Fibroblast of skin of left quadriceps (primary cell): ENCODE measurements around the gene ZNF516.

ENCODE experiments used
- DNase-seq, 2 experiments: peaks; one replicate each; pipeline ENCODE4 v3.0.0-alpha.2; 2013; ENCODE audit warnings: low read depth in 2 of 2

Gene ZNF516

DNA sequence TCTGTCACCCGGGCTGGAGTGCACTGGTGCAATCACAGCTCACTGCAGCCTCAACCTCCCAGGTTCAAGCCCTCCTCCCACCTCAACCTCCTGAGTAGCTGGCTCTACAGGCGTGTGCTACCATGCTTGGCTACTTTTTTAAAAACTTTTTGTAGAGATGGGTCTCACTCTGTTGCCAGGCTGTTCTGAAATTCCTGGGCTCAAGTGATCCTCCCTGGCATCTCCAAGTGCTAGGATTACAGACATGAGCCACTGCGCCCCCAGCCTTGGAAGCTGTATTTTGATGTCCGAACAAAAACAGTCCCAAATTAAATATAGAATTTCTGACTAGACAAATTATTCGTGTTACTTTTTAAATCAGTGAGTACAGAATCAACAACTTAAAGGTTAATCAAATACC is 97.4 kb downstream of the ZNF516 start:
- DNase-seq: no peak

DNA sequence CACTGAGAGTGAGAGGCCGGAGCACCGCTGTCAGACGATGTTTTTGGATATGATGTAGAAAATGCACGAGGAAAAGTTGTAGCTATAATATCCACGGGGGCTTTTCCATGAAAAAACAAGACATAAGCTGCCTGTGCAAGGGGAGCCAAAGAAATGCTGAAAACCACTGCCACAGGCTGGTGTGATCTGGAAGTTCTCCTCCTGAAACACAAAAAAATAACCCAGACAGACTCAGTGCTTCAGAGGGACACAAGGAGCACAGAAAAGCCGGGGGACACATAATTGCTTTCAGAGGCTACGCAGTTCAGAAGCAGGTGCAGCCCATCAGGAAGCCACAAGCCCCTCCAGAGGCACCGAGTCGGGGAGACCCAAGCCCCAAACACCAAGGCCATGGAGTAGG is 98.2 kb downstream of the ZNF516 start:
- no peak for DNase-seq

DNA sequence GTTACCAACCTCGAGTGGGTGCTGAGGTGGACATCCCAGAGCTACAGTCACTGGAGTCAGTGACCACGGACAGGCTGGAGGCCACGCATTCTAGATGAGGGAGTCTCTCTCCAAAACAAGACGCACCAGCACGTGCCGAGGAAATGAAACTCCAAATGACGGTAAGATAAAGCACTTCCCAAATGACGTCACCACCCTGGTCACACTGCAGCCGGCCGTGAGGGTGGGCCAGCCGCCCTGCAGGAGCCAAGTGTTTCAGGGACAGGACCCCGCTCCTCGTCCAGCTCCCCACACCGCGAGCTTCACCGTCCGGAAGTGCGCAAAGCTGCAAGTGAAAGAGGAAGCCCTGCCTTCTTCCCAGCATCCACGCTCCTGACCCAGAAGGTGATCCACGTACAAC is 99.4 kb downstream of the ZNF516 start:
- no peak for DNase-seq

DNA sequence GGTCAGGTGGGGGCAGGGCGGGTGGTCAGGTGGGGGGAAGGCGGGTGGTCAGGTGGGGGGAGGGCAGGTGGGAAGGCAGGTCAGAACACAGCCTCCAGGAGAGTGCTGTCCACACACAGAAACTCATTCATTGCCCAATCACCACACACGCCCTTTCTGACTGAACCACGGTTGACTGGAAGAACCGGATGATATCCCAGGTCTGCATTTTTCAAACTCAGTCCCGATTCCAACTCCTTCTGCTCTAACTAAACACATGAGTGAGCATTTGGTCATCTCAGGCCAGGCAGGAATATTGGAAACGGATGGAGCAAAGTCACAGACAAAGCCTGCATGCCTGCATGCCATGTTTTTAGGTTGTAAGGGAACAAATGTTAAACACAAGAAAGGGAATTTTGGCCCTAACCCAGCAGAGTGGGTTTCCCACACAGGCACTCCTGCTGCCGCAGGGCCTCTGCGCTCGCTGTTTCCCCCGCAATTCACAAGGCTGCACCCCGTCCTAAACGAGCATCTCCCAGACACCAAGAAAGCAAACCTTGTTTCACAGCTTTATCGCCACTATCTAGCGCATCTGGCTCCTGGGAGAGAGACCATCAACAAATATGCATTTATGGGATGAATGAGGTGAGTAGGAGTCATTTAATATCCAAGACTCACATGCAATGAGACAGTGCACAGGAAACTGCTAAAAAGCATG is 100.1 kb downstream of the ZNF516 start:
- no peak for DNase-seq

DNA sequence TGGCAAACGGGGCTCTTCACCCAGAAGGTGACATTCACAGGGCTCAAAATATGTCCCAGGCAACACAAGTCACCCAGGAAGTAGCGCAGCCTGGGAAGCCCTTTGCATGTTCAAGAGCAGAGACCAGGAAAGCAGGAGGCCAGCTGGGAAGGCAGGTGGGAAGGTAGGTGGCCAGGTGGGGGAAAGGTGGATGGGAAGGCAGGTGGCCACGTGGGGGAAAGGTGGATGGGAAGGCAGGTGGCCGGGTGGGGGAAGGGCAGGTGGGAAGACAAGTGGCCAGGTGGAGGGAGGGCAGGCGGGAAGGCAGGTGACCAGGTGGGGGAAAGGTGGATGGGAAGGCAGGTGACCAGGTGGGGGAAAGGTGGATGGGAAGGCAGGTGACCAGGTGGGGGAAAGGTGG is 102.7 kb downstream of the ZNF516 start:
- no peak for DNase-seq

DNA sequence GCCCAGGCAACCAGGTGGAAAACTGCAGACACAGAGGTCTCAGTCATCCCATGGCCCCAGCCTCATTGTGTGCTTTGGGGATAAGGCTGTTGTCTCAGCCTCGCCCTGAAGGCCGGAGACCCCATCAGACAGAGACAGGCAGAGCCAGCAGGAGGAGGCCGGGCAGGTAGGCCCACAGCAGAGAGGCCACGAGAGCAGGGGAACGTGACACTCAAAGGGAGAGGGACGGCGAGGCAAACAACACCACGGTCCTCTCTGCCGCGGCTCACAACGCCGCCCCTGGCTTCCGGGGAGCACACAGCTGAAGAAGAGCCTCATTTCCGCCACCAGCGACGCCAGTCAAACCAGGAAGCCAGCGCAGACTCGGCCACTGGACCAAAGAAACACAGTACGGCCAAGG is 103.3 kb downstream of the ZNF516 start:
- DNase-seq: no peak

DNA sequence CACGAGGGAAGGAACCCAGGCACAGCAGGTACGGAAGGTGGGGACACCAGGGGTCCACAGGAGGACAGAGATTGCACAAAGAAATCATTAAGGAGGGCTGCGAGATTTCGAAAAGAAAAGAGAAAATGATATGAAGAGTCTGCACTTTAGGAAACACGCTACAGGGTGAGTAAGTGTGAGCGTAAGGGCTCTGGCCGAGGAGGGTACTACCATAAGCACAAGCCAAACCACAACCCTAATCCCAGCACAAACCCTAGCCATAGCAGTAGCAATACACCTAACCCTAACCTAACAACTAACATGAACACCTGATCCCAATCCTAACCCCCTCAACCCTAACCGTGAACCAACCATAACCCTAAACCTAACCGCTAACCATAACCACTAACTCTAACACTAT is 104.0 kb downstream of the ZNF516 start:
- no peak for DNase-seq

DNA sequence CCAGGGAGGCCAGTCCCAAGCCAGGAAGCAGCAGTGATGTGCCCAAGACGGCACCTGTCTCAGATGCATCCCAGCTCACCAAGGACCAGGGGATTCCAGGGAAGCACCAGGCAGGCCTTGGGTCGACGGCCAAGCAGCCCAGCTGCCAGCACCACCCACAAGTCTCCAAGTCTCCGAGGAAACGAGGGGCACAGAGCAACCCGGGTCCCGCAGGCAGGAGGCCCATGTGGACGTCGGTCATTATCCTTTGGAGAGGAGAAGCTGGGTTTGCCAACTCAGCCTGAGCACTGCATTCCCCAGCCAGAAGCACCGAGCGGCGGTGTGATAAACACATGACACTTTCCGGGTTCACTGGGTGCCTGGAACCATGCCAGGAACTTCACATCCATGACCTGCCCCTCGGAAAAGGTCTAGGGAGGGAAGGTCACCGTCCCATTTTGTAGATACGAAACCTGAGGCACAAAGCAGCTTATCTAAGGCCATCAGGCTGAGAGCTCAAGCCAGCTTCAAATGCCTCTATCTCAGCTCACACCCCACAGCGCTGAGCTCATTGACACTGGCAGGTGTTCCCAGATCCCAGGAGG is 104.5 kb downstream of the ZNF516 start:
- no peak for DNase-seq

DNA sequence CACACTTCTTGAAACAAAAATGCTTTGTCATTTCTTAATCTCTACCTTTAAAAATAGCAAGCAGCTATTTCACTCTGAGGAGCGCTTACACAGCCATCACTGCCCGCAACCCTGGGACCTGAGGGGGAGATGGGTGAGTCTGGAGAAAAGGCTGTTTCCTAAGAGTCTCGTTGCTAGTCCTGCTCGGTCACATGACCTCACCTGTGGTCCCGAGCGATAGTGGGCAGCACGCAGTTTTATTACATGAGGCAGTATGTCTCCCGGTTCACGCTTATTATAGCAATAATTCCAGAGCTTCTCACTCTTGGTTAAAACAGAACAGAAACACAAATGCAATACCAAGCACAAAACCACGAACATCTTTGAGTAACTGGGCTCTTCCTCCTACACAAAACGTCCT is 105.3 kb downstream of the ZNF516 start:
- no peak for DNase-seq

DNA sequence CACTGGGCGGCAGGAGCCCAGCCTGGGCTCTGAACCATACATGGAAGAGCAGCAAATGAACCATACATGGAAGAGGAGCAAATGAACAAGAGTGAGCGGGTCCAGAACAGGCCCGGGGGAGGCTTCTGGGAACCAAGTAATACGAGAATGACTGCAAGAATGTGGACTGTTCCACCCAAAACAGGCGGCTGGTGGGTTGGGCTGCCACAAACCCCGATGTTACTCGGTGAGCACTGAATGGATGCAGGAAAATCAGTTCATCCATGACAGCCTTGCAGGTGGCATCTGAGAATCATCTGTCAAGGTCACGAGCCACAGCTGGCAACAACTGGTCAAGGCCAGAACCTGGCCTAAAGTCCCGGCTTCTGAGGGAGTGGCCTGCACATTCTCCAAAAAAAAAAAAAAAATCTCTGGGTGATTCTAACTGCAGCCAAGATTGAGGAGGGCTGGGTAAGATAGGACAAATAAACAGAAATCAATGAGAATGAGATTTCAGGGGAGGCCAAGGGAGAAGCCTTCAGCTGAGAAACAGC is 106.1 kb downstream of the ZNF516 start:
- DNase-seq: no peak

DNA sequence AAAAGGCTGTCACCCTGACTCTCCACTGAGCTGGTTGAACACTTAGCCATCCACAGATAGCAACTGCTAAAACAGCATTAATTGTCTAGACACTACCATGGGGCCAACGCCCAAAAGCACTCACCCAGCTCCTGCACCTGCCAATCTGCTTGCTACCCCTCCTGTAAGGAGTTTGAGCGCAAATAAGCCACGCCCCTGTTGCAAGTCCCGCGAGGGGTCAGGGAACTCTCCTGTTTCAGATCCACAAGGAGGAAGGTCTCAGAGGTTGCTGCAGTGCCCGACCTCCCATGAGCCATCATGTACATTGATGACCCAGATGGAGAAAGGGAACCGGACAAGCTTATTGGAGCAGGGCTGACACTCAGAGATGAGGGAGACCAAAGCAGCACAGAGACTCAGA is 106.8 kb downstream of the ZNF516 start:
- DNase-seq: no peak

DNA sequence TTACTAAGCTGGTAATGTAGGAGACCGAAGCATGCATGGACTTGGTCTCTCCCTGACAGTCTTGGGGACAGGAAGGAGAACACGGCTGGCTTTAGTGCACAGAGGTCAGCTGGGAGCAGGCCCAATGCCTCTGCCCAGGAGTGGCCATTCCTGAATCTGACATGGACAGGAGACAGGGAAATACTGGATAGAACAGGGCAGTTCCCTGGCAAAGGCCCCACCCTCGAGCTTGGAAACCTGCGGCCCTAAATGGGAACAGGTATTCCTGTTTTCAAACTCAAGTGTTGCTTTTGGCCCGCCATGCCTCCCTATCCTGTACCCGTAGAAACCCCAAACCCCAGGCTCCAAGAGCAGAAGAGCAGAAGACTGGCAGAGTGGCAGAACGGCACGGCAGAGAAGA is 107.4 kb downstream of the ZNF516 start:
- DNase-seq: no peak

DNA sequence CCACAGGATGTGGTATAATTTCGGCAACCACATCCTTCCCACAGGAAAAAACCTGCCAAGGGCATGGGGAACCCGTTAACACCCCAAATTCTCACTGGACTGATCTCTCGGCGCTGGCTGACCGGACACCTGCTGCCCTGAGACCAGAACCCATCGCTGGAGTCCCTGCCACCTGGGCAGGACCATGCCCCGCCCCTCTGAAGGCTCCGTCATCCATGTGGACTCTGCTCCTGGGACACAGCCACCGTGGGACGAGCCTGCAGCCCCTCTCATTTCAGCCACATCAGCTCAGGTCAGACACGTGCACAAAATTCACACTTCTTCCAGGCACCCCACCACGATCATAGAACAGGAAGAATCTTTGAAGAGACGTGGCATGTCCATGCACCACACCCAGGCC is 108.2 kb downstream of the ZNF516 start:
- DNase-seq: no peak

DNA sequence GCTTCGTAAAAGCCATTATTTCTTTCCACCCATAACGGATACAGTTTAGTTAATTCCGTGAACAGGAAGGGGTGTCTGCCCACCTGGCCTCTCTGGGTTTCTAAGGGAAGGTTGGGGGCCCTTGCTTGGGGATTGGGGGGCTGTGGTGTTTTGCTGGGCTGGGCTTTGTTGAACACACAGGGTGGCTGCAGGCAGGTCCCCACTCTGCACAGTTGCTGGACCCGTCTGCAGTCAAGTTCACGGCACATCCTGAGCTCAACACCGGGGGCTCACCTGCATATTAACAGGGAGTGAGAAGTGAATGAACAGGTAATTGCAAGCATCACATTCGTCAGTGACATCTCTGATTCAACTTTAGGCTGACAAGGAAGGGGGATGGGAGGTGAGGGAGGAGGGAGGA is 109.0 kb downstream of the ZNF516 start:
- DNase-seq: no peak

DNA sequence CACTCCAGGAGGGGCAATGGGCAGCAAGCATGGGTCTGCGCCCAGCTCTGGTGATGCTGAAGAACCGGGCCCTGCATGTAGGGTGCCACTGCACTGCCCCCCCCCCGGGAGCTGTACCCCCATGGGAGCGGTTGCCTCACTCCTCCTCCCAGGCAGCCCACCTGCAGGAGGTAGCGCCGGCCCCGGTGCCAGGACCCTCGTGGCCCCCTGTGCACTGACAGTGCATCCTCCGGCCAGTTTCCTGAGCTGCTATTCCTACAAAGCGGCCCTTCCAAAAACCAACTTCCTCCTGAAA is 109.4 kb downstream of the ZNF516 start:
- DNase-seq: no peak

DNA sequence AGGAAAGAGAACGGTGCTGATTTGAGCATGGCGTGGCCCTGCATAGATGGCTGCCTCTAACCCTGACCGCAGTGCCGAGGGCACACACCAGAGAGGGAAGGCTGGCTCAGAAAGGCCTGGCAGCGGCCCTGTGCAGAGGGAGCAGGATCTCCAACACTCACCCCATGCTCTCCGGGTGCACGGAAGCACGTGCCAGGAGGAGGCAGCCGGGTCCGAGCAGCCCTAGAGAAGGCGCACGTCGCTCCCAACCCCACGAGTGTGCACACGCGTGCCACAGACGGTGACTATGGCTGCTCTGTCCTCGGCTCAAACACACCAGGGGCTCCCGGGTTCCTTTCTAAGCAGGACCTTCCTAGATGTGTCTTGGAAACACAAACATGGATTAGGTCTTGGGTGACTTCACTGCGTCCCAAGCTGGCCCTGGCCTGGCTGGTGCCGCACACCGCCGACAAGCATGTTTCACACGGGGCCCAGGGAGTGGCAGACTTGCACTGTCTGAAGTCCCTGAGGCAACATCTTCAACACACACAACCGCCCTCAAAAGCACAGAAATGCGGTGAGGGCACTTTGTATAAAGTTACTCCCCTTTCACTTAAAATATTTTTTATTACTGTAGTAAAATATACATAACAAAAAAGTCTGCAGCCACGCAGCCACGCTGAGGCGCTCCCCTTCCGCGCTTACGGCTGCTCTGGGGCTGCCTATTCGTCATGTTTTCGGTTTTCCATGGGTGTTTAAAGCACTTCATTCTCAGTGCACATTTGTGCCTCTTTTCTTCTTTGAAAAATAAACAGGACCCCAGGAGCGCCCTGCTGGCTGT is 110.0 kb downstream of the ZNF516 start:
- DNase-seq: no peak

DNA sequence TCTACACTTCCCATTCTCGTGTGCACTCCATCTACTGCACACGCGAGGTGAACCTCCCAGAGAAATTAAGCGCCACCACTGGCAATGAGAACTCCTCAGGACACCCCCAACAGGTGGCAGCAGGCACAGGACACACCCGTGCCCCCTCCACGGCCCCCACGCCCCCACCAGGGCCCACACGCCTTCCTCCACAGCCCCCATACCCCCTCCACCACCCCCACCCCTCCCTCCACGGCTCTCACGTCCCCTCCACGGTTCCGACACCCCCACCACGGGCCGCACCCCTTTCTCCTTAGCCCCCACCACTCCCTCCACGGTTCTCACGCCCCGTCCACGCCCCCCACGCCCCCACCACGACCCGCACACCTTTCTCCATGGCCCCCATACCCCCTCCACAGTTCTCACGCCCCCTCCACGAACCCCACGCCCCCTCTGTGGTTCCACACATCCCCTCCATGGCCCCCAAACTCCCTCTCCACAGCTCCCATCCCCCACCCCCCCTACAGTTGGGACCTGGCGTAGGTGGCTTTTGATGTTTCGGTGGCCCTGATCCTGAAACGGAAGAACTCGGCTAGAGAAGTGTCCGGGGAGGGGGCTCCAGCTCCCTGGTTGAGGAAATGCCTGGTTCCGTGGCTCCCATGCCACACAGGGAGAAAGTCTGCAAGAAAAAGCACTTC is 110.8 kb downstream of the ZNF516 start:
- no peak for DNase-seq

DNA sequence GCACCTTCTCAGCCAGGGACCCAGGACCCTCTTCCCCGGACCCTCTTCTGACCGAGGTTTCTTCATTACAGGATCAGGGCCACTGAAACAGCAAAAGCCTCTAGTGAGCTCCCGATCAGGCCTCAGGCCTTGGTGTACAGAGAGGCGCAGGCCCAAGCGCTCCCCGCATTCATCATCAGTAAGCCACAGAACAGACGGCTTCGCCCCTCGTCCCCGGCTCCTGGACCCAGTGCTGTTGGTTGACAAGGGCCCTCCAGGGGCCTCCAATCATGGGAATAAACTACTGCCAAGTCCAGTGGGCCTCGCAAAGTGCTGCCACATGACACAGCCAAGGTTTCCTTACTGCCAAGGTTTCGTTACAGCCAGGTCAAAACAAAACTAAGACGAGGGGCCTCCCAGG is 111.4 kb downstream of the ZNF516 start:
- no peak for DNase-seq

DNA sequence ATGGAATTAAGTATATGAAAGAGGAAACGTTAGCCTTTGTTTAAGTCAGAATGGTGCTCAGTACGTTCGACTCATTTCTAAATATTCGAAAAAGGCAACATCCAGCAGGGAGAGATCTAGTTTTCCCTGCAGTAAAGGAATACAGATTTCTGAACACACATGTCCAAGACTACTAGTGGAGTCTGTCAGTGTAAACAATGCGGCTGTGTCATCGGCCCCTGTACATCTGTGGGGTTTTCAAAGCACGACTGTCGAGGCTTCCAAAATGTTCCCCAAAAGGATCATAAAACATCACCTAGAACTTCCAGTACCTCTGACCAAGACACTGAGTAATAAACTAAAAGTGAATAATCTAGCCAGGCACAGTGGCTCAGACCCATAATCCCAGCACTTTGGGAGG is 112.8 kb downstream of the ZNF516 start:
- DNase-seq: no peak

DNA sequence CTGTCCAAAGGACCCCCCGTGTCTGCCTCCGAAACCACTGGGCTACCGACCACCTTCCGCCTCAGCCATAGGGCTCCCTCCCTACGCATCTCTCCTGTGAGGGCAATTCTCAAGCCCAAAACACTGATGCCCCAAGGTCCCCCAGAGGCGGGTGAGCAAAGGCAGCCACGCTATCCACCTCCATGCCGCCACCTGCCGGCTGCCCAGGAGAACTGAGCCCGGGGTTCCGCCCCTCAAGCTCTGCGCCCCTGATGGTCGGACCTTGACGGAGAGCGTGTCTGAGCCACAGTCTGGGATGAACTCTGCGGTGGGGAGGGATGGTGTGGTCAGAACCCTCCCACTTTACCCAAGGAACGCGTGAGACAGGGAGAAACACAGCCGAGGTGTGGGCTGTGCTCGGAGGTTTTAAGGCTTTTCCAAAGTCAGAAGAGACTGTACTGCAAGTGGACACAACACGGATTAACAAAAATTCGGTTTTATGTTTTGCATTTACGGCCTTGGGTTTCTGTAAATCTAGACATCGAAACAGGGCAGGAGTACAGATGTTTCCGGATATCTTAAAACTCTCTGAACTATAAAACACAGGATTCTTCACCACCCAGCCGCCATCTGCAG is 114.1 kb downstream of the ZNF516 start:
- no peak for DNase-seq

DNA sequence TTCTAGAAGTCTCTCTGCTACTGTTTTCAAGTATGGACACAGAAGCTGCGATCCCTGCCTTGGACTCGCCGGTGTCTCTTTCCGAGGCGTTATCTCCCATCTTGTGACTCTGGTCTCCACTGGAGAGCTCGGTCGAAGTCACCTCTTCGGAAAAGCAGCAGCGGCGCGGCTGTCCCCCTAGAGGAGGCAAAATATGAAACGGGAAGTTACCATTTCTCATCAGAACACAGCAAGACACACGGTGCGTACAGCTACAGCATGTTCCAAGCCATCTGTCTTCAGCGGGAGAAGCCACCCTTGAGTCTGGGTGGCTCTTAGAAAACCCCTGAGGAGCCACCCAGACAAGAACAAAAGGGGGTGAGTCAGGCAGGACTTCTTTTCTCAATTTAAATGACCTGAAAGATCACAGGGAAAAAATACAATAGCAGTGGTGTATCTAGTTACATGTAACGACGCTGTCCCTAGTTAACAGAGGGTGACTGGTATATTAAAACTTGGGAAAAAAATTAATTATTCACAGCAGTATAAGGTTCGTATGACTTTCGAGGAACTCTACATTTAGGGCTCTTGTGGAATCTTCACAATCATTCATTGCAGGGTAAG is 114.8 kb downstream of the ZNF516 start:
- no peak for DNase-seq
